ENCODE results near the gene STON2.
A peak's percentile ranks its signal among the peaks of the same experiment; 100 is the strongest.

Gene STON2

GRCh38 chr14:81367563-81367962, 32.6 kb downstream of the STON2 start:
- DNase-seq, result no peak

DNA sequence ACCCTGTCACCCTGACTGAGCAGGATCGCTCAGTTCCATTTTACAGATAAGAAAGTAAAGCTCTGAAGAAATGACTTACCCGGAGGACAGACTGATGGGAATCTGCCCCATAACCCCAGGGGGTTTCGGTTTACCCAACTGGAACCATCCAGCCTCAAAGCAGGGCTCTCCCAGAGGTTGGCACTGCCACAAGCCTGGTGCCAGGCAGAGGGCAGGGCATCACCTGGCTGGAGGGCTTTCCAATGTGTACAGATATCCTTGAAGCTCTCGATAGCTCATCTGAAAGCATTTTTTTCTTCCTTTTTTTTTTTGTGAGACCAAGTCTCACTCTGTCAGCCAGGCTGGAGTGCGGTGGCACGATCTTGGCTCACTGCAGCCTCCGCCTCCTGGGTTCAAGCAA, 33.2 kb downstream of the STON2 start:
- no peak for DNase-seq

DNA sequence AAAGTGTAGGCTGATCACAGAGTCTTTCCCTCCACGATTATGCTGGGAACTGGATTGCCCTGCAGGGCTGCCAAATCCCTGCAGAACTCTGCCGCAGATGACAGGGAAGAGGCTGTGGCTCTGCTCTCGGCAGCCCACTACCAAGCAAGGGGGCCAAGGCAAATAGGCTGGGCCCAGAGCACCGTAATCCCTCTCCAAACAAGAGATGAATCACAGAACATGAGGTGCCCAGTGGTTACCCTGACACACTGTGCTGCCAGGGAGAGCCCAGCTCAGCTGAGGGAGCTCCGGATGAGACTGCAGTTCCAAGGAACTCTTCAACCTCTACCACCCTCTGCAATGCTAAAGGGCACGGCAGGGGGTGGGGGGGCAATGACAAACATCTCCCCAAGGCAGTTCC, 33.9 kb downstream of the STON2 start:
- peak in 1 of 2 experiments; percentile 71 for DNase-seq

- no peak for DNase-seq
Observed at GRCh38 chr14:81363746-81364378, 36.3 kb downstream of the STON2 start.

DNA sequence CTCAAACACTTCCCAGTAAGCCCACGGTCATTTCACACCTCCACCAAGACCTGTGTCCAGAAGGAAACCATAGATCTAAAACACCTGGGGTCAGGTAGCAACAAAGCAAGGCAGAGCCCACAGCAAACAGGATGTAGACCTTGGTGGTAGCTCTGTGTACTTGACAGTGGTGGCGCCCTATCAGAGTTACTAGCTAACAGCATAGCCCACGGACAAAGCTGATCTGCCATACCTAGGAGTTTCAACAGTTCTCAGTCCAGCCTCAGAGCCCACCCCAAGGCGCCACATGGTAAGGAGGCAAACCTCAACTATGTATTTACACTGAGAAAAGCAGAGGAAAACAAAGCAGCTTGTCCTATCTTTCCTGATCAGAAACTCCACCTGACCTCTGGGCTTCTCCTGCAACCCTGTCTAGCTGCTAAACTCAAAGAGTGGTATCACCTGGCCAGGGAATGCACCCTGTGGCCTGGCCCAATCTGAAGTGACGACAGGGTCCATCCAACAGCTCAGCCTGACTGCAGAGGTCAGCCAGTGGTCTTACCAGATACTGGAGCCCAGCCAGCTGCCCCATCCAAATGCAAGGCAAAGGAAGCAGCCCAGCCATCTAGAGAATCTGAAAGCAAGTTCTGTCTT, 46.3 kb downstream of the STON2 start:
- no peak for DNase-seq

DNA sequence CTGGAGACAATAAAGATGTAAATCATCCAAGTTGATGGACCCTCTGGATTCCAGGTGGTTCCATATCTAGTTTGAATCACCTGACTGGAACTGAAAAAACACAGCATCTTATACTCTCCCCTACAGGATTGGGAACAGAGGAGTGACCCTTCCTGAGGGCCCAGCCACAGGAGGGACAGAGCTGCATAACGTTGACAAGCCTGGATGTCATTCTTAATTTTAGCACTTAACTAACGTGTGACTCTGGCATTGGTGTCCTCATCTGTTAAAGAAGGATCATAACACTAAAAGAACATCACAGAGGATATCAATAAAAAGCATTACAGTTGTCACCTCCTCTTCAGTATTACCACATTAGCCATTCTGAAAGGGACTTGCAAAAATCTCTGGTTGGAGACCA, 47.7 kb downstream of the STON2 start:
- no peak for DNase-seq

GRCh38 chr14:81351205-81351604, 48.9 kb downstream of the STON2 start:
- DNase-seq, result no peak

DNA sequence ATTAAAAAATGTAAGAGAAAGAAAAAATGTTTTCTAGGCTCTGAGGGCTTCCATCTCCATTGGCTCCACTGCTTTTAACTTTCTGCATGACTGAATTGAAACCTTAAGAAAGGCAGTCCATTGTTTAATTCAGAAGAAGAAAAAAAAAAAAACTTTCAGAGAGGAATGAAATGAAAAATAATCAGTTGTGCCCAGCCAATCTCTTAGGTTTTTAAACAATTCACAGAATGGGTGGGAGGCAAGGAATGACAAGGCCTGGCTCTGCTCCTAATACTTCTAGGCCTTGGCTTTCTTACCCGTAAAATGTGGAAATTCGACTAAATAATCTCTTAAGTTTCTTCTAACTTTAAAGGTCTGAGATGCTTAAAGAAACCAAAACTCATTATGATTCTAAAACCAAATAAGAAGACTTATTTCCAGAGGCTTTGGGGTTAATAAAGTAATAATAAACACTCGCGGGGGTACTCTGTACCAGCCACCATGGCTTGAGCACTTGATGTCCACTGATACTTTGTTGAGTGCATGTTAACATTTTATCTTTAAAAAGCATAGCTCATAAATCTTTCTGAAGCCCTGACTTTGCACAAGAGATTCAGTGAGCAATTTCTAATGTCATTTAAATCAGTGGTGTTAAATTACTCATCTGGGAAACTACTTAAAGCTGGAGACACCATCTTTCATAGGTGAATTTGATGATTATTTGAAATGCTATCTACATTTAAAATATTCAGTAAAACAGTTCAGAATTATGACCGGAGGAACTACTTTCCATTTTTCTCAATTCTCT, 49.6 kb downstream of the STON2 start:
- no peak for DNase-seq

GRCh38 chr14:81348061-81348460, 52.1 kb downstream of the STON2 start:
- no peak for DNase-seq

- no peak for DNase-seq
Observed at GRCh38 chr14:81345781-81346180, 54.3 kb downstream of the STON2 start.

GRCh38 chr14:81344481-81345160, 55.5 kb downstream of the STON2 start:
- no peak for DNase-seq

- DNase-seq, result no peak
Observed at GRCh38 chr14:81343701-81344100, 56.4 kb downstream of the STON2 start.

GRCh38 chr14:81342850-81343580, 57.1 kb downstream of the STON2 start:
- peak in 1 of 2 experiments; percentile 6 for DNase-seq

DNA sequence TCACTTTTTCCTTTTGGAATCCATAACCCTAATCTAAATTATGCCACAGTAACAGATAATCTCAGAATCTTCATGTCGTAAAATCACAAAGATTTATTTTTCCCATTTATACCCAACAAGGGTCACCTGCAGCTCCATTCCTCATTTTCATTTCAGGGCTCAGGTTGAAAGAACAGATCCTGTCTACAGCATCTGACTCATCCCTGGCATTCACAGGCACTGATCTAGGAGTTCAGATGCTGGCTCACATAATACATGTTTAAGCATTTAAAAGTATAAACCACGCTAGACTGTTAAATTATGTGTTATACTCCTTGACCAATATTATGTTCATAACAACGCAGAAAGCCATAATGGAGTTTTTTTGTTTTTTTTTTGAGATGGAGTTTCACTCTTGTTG, 58.3 kb downstream of the STON2 start:
- DNase-seq, result no peak

- DNase-seq, result peak; percentile 11 to 26
Observed at GRCh38 chr14:81341370-81341769, 58.8 kb downstream of the STON2 start.

DNA sequence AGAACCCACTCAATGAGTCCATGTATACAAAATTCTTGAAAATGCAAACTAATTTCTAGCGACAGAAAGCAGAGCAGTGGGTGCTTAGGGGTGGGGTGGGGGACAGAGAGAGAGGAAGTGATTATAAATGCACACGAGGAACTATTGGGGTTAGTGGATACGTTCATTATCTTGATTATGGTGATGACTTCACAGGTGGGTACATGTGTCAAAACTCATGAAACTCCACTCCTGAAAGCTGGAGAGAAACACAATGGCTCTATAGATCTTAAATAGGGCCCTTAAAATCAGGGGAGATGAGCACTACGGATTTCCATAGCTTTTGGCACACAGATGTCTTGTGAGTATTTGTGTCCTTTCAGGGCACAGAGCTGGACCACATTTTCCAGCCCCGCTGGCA, 59.9 kb downstream of the STON2 start:
- DNase-seq, result no peak

- no peak for DNase-seq
Observed at GRCh38 chr14:81337073-81337472, 63.1 kb downstream of the STON2 start.

- DNase-seq, result no peak
Observed at GRCh38 chr14:81336009-81336408, 64.1 kb downstream of the STON2 start.

DNA sequence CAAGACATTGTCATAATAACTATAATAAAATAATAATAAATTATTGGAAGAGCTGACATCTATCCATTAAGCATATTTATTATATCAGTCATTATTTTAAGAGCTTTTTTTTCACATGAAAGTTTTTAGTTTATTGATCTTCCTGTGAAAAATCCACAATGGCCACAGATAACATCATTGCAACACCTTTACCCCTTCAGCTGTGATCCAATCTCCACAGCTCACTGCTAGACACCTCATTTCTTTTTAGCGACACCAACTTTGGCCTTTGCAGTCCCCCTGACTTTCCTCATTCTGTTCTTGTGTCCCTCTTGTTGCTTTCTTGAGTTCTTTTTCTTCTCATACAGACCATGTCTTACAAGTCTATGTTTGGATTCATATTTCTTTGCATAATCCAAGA, 67.4 kb downstream of the STON2 start:
- DNase-seq, result no peak

GRCh38 chr14:81331229-81332021, 68.7 kb downstream of the STON2 start:
- DNase-seq, result peak in 1 of 2 experiments; percentile 15

- DNase-seq, result peak in 1 of 2 experiments; percentile 9
Observed at GRCh38 chr14:81330619-81331122, 69.5 kb downstream of the STON2 start.
